HG03175 (cell line): ENCODE results near the gene WDR18.
A peak's percentile ranks its signal among the peaks of the same experiment; 100 is the strongest.

Source experiments
- ATAC-seq: cut with Tn5 transposase; IDR thresholded peaks from one replicate; pipeline ENCODE4 v1.9.1; 2021; ENCODE audit warnings: mild to moderate bottlenecking, moderate library complexity; ENCODE audit not compliant: unreplicated experiment

WDR18 gene

DNA sequence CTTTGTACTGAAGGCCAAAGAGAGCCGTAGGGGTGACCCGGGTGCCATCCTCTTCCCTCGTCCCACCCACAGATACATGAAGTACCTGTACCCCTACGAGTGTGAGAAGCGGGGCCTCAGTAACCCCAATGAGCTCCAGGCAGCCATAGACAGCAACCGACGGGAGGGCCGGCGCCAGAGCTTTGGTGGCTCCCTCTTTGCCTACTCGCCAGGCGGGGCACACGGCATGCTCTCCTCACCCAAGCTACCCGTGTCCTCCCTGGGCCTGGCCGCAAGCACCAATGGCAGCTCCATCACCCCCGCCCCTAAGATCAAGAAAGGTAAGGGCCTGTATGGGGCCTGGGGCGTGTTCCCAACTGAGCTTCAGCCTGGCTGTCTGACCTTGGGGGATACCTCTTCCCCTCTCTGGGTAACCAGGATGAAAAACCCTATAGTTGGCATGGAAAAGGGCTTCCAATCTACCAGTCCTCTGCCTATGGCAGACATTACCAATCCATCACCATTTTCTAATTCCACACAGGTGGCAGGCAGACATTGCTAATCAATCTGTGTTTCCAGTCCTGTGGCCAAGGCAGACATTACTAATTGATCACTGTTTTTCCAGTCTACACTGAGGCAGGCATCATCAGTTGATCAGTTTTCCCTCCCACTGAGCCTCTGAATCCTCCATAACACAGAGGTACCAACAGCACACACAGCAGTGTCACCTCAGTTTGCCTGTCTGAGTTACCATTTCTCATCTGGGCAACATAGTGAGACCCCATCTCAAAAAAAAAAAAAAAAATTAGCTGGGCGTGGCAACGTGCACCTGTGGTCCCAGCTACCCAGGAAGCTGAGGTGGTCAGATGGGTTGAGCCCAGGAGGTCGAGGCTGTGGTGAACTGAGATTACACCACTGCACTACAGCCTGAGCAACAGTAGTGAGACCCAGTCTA is 19.1 kb upstream of the WDR18 start:
- no peak for ATAC-seq

DNA sequence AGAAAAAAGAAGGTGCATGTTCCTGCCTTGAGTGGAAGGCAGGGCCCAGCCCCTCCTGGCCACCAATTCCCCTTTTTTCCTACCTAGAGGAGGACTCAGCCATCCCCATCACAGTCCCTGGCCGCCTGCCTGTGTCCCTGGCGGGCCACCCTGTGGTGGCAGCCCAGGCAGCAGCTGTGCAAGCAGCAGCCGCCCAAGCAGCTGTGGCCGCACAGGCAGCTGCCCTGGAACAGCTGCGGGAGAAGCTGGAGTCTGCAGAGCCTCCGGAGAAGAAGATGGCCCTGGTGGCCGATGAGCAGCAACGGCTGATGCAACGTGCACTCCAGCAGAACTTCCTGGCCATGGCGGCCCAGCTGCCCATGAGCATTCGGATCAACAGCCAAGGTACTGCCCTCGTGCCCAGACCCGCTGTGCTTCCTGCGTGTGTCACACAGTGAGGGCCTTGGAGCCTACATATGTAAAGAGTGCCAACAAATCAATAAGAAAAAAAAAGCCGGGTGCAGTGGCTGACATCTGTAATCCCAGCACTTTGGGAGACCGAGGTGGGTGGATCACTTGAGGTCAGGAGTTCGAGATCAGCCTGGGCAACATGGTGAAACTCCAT is 17.6 kb upstream of the WDR18 start:
- no peak for ATAC-seq

DNA sequence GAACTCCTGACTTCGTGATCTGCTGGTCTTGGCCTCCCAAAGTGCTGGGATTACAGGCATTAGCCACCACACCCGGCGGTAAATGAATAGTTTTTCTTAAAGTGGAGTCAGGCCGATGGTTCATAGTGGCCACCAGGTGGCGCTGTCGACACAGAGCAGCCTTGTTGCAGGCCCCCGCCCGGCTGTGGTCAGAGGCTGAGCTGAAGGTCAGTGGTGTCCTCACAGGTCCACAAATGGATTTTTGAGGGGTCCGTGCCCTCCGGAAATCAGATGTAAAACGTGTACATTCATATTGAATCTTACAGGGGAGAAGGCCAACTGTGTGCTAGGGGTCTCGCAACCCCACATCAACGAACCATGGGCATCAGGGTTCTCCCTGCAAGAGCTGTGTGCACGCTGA is 13.4 kb upstream of the WDR18 start:
- no peak for ATAC-seq

- ATAC-seq = no peak
These were observed 12.3 kb upstream of the WDR18 start for GRCh38 chr19:971795-972194.

- no peak for ATAC-seq
These were observed 11.9 kb upstream of the WDR18 start for GRCh38 chr19:972281-972680.

DNA sequence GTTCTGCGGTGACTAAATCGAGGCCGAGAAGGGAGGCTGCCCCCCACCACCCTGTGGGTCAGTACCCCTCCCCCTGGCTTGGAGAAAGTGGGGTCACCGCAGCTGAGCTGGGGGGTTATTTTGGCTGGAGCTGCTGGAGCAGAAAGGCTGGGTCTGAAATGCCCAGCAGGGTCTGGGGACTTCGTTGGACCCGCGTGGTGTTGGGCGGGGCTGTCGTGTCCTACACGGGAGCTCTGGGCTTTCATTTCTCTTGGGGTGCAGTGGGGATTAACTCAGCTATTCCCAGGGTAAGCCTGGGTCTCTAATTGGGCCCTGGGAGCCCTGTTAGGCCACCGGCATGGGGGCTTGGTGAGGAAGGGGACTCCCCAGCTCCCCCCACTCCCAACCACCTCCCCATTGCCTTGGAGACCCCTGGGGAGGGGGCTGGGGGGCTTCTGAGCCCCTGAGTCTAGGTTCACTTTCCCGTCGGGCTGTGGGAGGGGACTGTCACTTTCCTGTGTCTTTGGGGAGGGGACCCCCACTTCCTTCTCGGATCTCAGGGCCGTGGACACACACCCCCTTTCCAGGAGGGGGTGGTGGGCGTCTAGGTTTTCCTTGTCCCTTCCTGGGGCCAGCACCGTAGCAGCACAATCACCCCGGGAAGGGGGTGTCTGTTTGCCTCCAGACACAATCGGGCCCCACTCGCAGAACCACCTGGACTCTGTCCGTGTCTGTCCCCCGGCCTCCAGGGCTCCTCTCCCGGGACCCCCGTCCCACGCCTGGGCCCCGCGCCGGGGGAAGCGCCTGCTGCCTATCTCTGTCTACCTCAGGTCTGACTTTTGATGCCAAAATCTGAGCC is 10.2 kb upstream of the WDR18 start:
- ATAC-seq = no peak

DNA sequence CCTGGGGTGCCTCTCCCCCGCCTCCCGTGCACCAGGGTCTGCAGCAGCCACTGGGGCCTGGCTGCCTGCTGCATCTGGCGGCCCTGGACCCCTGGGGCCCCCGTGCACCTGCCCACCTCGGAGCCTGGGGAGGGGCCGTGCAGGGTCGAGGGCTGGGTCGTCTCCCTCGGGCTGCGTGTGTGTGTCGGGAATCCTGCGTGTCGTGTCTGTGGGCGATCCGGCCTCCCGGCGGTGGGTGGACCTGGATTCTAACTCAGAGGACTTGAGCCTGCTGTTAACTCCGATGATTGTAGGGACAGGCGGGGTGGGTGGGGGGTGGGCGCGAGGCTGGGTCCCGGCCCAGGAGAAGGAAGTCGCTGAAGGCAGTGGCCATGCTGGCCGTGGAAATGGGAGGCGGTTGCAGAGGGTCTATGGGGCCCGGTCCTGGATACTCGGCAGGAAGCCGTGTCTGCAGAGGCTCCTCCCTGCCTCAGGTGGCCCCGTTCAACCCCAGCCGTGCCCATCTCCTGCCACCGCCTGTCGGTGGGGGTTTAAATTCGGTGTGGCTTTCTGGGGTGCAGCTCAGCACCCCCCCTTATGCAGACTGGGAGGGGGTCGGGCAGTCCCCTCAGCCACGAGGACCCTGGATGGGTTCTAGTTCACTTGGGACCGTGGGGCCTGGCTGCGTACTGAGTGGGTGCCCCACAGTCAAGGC is 9.4 kb upstream of the WDR18 start:
- no peak for ATAC-seq

- no peak for ATAC-seq
These were observed 7.7 kb upstream of the WDR18 start for GRCh38 chr19:976476-976875.

DNA sequence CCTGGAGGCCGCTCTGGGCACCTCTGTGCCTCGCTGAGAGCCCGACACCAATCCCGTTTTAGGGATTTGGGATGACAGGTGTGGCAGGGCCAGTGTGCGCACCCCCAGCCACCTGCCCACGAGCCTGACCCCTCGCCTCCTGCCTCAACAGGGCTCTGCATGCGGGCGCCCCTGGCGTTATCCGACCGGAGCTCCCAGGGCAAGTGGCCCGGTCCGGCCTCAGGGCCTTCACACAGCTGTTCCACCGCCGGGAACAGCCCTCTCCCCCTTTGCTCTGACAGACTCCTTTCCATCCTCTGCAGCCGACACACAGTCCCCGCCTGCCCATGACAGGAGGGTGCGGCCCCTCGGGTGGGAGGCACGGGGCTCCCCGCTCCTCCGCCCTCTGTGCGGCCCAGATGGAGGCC is 7.1 kb upstream of the WDR18 start:
- no peak for ATAC-seq

- no peak for ATAC-seq
These were observed 4.8 kb upstream of the WDR18 start for GRCh38 chr19:979318-979741.

DNA sequence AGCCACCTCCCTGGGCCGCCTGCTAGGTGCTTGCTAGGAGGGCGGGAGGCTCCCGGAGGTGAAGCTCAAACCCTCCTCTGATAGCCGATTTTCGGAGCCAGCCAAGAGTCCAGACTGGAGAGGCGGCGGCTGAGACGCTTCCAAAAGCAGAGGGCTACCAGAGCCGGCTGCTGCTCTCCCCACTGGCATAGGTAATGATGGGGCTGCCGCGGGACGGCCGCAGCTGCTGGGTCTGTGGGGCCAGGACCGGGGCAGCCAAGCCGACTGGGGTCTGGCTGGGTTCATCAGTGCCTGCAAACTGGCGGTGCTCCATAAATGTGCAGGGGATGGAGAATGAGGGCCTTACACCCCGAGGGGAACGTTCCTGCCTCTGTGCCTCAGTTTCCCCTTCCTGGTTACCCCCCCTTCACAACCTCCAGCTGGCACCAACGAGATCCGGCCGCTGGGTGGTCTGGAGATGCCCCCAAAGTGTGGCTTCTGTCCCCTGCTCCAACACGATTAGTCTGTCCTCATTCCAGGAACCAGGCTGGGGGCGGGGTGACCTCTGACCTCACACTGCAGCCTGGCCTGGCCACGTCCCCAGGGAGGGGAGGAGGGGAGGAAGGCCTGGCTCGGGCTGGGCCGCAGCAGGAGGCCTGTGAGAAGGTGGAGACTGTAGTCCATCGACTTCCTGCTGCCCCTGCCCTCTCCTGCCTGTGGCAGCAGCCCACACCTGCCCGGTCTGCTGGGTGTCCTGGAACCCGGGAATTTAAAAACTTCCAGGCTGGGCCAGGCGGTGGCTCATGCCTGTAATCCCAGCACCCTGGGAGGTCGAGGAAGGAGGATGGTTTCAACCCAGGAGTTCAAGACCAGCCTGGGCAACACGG is 3.8 kb upstream of the WDR18 start:
- ATAC-seq = no peak

GRCh38 chr19:982567-983170 is 1.5 kb upstream of the WDR18 start:
- peak; percentile 48 for ATAC-seq

- ATAC-seq = no peak
These were observed 1.9 kb downstream of the WDR18 start for GRCh38 chr19:986083-986482.

DNA sequence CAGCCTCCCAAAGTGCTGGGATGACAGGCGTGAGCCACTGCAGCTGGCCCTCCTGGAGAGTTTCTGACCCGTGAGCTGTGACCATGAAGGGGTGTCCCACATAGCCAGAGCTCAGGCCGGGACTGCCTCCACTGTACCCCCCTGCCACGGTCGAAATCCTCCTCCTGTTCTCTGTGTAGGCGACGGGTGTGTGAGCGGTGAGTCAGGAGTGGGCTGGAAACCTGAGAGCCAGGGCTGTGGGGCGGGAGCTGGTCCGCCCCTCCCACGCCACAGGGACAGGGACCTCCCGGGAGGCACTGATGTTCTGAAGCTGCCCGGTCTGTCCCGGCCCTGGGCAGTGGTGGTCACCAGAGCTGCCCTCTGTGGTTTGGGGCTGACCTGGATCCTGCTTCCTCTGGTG is 3.9 kb downstream of the WDR18 start:
- no peak for ATAC-seq

DNA sequence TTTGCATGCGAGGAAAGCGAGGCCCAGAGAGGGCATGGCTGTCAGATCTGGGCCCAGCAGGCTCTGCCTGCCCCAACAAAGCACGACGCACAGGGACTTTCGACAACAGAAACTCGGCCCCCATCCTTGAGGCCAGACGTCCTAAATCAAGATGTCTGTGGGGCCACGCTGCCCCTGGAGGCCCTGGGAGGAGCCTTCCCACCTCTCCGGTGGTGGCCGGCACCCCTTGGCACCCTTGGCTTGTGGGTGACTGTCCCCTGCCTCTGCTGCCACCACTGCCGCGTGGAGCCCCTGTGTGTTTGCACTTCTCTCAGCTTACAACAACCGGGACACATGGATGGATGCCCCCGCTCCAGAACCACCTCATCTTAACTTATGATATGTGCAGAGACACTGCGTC is 4.4 kb downstream of the WDR18 start:
- no peak for ATAC-seq

DNA sequence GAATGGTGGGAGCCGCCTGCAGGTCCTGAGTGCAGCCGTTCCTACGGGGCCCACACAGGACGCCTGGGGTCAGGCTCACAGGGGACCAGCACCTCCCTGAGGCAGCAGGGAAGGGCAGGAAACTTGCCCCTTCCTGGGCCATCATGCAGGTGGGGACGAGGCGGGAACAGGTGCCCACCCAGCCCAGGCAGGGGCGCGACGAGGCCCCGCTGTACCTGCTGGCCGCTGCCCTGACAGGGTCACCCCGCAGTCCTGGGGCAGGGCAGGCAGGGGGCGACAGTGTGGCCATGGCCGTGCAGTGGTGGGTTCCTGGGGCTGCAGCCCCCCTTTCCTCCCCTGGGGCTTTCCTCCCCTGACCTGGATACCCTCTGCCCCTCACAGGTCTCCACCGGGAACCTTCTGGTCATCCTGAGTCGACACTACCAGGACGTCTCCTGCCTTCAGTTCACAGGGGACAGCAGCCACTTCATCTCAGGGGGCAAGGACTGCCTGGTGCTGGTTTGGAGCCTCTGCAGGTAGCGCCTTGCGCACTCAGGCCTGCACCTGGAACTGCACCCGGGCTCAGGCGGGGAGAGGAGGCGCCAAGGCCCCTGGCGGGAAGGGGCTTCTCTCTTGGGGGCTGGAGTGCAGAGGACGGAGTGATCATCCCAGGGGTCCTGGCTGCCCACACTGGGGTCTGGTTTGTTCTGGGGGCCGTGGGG is 5.4 kb downstream of the WDR18 start:
- ATAC-seq = no peak

- no peak for ATAC-seq
These were observed 6.0 kb downstream of the WDR18 start for GRCh38 chr19:990119-990571.

GRCh38 chr19:990746-991145 is 6.6 kb downstream of the WDR18 start:
- no peak for ATAC-seq
